Measurements from ENCODE around the gene APOBEC3F. TPM values are rescaled to one million over a fixed set of nuclear protein-coding genes. Genes with fewer than 3 reads are reported as not detected.
A peak's percentile ranks its signal among the peaks of the same experiment; 100 is the strongest.
"Not testable (repeated sequence)": the region's sequence is repeated elsewhere in the genome, so short reads cannot be mapped to it uniquely, and the experiment has no call there.

The APOBEC3F gene
- polyA plus RNA-seq, 2 of the 4 experiments (the other 2 are of a cell fraction), result 2.9 to 3.3 TPM

- TF ChIP-seq, protein P1, sequence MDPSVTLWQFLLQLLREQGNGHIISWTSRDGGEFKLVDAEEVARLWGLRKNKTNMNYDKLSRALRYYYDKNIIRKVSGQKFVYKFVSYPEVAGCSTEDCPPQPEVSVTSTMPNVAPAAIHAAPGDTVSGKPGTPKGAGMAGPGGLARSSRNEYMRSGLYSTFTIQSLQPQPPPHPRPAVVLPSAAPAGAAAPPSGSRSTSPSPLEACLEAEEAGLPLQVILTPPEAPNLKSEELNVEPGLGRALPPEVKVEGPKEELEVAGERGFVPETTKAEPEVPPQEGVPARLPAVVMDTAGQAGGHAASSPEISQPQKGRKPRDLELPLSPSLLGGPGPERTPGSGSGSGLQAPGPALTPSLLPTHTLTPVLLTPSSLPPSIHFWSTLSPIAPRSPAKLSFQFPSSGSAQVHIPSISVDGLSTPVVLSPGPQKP (IDR thresholded peaks at IDR 0.05; ENCODE audit: low read depth, low read length), result no peak
These were observed 27.5 kb downstream of the APOBEC3F start (continued) for GRCh38 chr22:39068033-39068785.

DNA sequence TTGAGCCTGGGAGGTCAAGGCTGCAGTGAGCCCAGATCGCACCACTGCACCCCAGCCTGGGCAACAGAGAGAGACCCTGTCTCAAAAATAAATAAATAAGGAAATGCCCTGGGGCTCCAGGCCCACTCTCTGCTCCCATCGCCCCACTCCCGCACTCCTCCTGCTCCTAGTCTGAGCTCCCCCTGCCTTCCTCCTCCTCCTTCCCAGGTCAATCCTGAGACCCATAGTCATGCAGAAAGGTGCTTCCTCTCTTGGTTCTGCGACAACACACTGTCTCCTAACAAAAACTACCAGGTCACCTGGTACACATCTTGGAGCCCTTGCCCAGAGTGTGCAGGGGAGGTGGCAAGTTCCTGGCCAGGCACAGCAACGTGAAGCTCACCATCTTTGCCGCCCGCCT, 29.5 kb downstream of the APOBEC3F start:
- POLR2A ChIA-PET, result no interaction called here

DNA sequence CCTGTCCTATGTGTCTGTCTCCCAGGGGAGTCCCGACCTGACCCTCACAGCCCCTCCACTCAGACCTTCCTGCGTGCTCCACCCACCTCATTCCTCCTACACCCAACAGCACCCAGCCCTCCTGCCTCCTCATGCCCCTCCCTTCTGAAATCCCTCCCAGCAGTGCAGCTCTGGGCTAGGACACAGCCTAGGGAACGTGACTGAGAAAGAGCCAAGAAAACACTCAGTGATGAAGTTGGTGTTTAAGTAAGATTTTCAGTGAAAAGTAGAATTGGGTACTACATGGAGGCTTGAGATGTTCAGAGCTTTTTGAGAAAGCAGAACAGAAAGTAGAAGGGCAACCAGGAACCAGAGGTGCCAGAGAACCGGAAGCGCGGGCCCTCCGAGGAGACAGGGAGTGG, 31.9 kb downstream of the APOBEC3F start:
- H3K27ac ChIP-seq; ATAC-seq; H3K4me1 ChIP-seq; FAIRE-seq; POLR2A ChIA-PET; DNase-seq (ENCODE audit: low read depth in 1 of 2, low spot score in 1 of 2); H3K9me3 ChIP-seq; H3K4me3 ChIP-seq; H3K4me2 ChIP-seq: not testable (repeated sequence)
- CTCF ChIA-PET, result interaction anchor here (1.5 kb wide), 1 partner anchor 221 kb away, joined by 3 read pairs; no protein-coding TSS in a partner anchor
- WGBS (ENCODE audit: missing lambda C conversion rate), result 68% methylated on average over 6 of the region's 7 CpGs

More for the DNA sequence above, 29.5 kb downstream of the APOBEC3F start:
- ATAC-seq, result no peak
- Histone ChIP-seq H3K27ac (no peak overlapping the region), H3K4me1 (no peaks in the 10 kb centered on the region), H3K4me2 (no peak overlapping the region), H3K9me3 (no peaks in the 10 kb centered on the region), H3K4me3 (no peak overlapping the region)
- WGBS (ENCODE audit: missing lambda C conversion rate), result 90% methylated on average over 4 of the region's 7 CpGs
- no peak for DNase-seq (ENCODE audit: low read depth in 1 of 2, low spot score in 1 of 2)
- FAIRE-seq, result no peak
- TF ChIP-seq TFCP2L1 (CRISPR knock-in tag; IDR thresholded peaks at IDR 0.05), result no peak
- no peak for TF ChIP-seq EP300 (IDR thresholded peaks at IDR 0.05)
- no peak for TF ChIP-seq MYC (IDR thresholded peaks at IDR 0.05; ENCODE audit: borderline replicate concordance, low read length)
- TF ChIP-seq, protein P2, sequence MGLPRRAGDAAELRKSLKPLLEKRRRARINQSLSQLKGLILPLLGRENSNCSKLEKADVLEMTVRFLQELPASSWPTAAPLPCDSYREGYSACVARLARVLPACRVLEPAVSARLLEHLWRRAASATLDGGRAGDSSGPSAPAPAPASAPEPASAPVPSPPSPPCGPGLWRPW (IDR thresholded peaks at IDR 0.05), result no peak
- CTCF ChIA-PET, result no interaction called here

DNA sequence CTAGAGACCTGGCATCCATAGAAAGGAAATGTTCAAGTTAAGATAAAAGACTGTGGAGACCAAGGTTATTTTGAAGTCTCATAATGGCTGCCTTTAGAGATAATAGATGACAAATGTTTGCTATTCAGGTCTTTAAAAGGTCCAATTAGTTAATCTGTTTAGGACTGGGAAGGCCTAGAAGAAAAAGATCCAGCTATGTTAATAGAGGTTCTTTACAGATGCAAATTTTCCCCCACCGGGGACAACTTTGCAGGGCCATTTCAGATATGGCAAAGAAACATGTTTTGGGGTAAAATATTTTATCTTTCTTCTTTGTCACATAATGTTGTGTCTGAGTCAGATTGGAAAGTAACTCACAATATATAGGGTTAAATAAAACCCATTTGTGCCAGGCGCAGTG, 33.3 kb downstream of the APOBEC3F start:
- Histone ChIP-seq H3K27ac (no peak overlapping the region), H3K4me2 (no peak overlapping the region), H3K4me3 (no peak overlapping the region), H3K9me3 (no peaks in the 10 kb centered on the region), H3K4me1 (no peaks in the 10 kb centered on the region)
- TF ChIP-seq RARB (CRISPR knock-in tag; IDR thresholded peaks at IDR 0.05) (no peak), CTCF (IDR thresholded peaks at IDR 0.05) (no peak), EHMT2 (IDR thresholded peaks at IDR 0.05; ENCODE audit: low read depth) (no peak), CEBPB (IDR thresholded peaks at IDR 0.05) (no peak)
- WGBS (ENCODE audit: missing lambda C conversion rate), result 43% methylated on average over 2 of the region's 2 CpGs
- ATAC-seq (no peak), FAIRE-seq (no peak), DNase-seq (ENCODE audit: low read depth in 1 of 2, low spot score in 1 of 2) (no peak)
- ChIA-PET CTCF (no interaction called here), POLR2A (no interaction called here)

DNA sequence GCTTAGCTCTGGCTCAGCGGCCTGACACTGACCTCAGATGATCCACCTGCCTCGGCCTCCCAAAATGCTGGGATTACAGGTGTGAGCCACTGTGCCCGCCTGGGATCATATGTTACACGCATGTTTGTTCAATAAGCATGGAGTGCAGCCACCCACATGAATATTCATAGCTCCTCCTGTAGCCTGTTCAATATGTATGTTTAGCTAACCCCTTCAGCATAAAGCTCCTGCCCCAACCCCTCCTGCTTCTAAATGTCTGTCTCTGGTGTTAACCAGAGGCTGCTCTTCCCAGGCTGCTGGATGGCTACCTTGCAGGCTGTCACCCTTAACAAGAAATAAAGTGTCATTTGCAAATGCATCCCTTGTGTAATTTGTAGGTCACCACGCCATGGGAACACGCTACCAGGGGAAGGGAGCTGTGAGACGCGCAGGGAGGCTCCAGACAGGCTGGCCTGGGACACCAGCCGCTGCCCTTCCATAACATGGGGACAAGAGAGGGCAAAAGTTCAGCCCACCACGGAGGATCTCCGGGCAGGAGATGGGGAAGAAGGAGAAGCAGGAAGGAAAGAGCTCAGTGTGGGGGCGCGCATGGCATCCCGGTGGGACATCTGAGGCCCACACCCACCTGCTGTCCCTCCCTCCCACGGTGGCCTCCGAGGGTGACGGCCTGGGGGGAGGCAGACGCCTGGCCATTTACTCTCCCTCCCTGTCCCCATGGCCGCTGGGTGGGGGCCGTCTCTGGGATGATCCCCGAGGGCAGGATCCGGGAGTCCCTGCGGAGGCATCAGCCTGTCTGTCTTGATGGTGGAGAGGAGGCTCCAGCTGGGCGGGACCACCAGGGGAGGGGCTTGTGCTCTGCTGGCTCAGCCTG, 35.7 kb downstream of the APOBEC3F start:
- ATAC-seq, result peak; percentile 96 to 98
- H3K4me1 ChIP-seq; H3K9me3 ChIP-seq; H3K4me3 ChIP-seq; POLR2A ChIA-PET; H3K4me2 ChIP-seq; DNase-seq (ENCODE audit: low read depth in 1 of 2, low spot score in 1 of 2); H3K27ac ChIP-seq; FAIRE-seq: not testable (repeated sequence)
- 83% methylated on average over 8 of the region's 24 CpGs for WGBS (ENCODE audit: missing lambda C conversion rate)
- CTCF ChIA-PET, result interaction anchor here (1.1 kb wide), 1 partner anchor 420 kb away, joined by 3 read pairs; no protein-coding TSS in a partner anchor

- CTCF ChIA-PET, result not testable (repeated sequence)
These were observed 36.6 kb downstream of the APOBEC3F start, which contains the start of gene APOBEC3G for GRCh38 chr22:39077026-39077840. TSS of gene APOBEC3G (plus strand) at chr22:39077275. CDS start at chr22:39077362, 87 bp downstream.

DNA sequence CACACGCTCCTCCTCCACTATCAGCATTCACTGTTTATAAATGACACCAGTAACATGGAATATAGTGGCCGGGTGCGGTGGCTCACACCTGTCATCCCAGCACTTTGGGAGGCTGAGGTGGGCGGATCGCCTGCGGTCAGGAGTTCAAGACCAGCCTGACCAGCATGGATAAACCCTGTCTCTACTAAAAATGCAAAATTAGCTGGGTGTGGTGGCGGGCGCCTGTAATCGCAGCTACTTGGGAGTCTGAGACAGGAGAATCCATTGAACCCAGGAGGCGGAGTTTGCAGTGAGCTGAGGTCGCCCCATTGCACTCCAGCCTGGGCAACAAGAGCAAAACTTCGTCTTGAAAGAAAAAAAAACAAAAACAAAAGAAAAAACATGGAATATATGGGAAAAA, 37.2 kb downstream of the APOBEC3F start:
- FAIRE-seq; CTCF ChIA-PET; H3K4me2 ChIP-seq; H3K4me3 ChIP-seq; H3K27ac ChIP-seq; DNase-seq (ENCODE audit: low read depth in 1 of 2, low spot score in 1 of 2); H3K9me3 ChIP-seq; H3K4me1 ChIP-seq; ATAC-seq; POLR2A ChIA-PET: not testable (repeated sequence)
- 81% methylated on average over 10 of the region's 12 CpGs for WGBS (ENCODE audit: missing lambda C conversion rate)

More at GRCh38 chr22:39077026-39077840, 36.6 kb downstream of the APOBEC3F start, which contains the start of gene APOBEC3G:
- FAIRE-seq; H3K4me1 ChIP-seq; H3K4me3 ChIP-seq; POLR2A ChIA-PET; H3K27ac ChIP-seq; DNase-seq (ENCODE audit: low read depth in 1 of 2, low spot score in 1 of 2); H3K9me3 ChIP-seq; H3K4me2 ChIP-seq: not testable (repeated sequence)
- ATAC-seq, result peak in 1 of 2 experiments; percentile 80; a peak in 2 of 6 replicates
- WGBS (ENCODE audit: missing lambda C conversion rate), result 67% methylated on average over 9 of the region's 17 CpGs
